GM23338 (cell line): Measurements from ENCODE around the gene ATG7. TPM values are rescaled to one million over a fixed set of nuclear protein-coding genes. Genes with fewer than 3 reads are reported as not detected.

ENCODE experiments used
- ATAC-seq: fragments of 200-7000 bp; cut with Tn5 transposase; 3 replicates; pipeline ENCODE4 v1.9.1; 2020
- DNase-seq: peaks from one replicate; pipeline ENCODE4 v3.0.0-alpha.2; 2015; ENCODE audit warnings: low spot score
- H2AFZ ChIP-seq: fragments of 200-600 bp; sonication (generic); 2 replicates; pipeline ENCODE4 v1.8.0; 2016; ENCODE audit warnings: antibody characterized with exemption, mild to moderate bottlenecking, moderate library complexity
- H3F3A ChIP-seq: fragments of 200-600 bp; sonication (generic); replicated peaks from 2 replicates; pipeline ENCODE4 v1.8.0; 2017; ENCODE audit warnings: antibody characterized with exemption, mixed run types, low read depth
- H3K27ac ChIP-seq: fragments of 200-600 bp; sonication (generic); 2 replicates; pipeline ENCODE4 v1.6.1; 2016; ENCODE audit warnings: low read depth
- H3K27me3 ChIP-seq: fragments of 200-600 bp; sonication (generic); 2 replicates; pipeline ENCODE4 v1.8.0; 2016; ENCODE audit warnings: mild to moderate bottlenecking, mixed run types, moderate library complexity; ENCODE audit not compliant: insufficient read depth
- H3K36me3 ChIP-seq: fragments of 200-600 bp; sonication (generic); 2 replicates; pipeline ENCODE4 v1.8.0; 2016; ENCODE audit warnings: mild to moderate bottlenecking; ENCODE audit not compliant: insufficient read depth
- H3K4me1 ChIP-seq: fragments of 200-600 bp; sonication (generic); 2 replicates; pipeline ENCODE4 v1.8.0; 2016; ENCODE audit warnings: mild to moderate bottlenecking, moderate library complexity; ENCODE audit not compliant: insufficient read depth
- H3K4me2 ChIP-seq: fragments of 200-600 bp; sonication (generic); 2 replicates; pipeline ENCODE4 v1.7.1; 2017; ENCODE audit warnings: mixed run types
- H3K4me3 ChIP-seq: fragments of 200-600 bp; sonication (generic); 2 replicates; pipeline ENCODE4 v1.6.1; 2016; ENCODE audit warnings: mixed run types
- H3K79me2 ChIP-seq: fragments of 200-600 bp; sonication (generic); replicated peaks from 2 replicates; pipeline ENCODE4 v1.8.0; 2017; ENCODE audit warnings: mild to moderate bottlenecking; ENCODE audit not compliant: insufficient read depth
- H3K9me2 ChIP-seq: fragments of 200-600 bp; sonication (generic); 2 replicates; pipeline ENCODE4 v1.8.0; 2017; ENCODE audit not compliant: insufficient read depth
- H4K20me1 ChIP-seq: fragments of 200-600 bp; sonication (generic); replicated peaks from 2 replicates; pipeline ENCODE4 v1.8.0; 2017; ENCODE audit warnings: mild to moderate bottlenecking; ENCODE audit not compliant: insufficient read depth
- H3K27ac Mint-ChIP-seq: 2 replicates; pipeline ENCODE4 v1.8.0; 2020; ENCODE audit warnings: inconsistent platforms, mild to moderate bottlenecking, moderate library complexity, mixed read lengths
- H3K27me3 Mint-ChIP-seq: 3 replicates; pipeline ENCODE4 v1.8.0; 2022; ENCODE audit warnings: low read depth, mild to moderate bottlenecking, moderate library complexity, mixed read lengths, inconsistent platforms; ENCODE audit not compliant: insufficient read depth, poor library complexity
- H3K36me3 Mint-ChIP-seq: 3 replicates; pipeline ENCODE4 v1.8.0; 2021; ENCODE audit warnings: low read depth, mild to moderate bottlenecking, inconsistent platforms, moderate library complexity, mixed read lengths
- H3K4me1 Mint-ChIP-seq: 3 replicates; pipeline ENCODE4 v1.8.0; 2020; ENCODE audit warnings: mild to moderate bottlenecking, inconsistent platforms, mixed read lengths
- H3K4me3 Mint-ChIP-seq: 3 replicates; pipeline ENCODE4 v1.8.0; 2021; ENCODE audit warnings: moderate library complexity, mild to moderate bottlenecking, inconsistent platforms, mixed read lengths
- H3K9me3 Mint-ChIP-seq: 3 replicates; pipeline ENCODE4 v1.8.0; 2020; ENCODE audit warnings: moderate library complexity, mild to moderate bottlenecking, inconsistent platforms, mixed read lengths
- EZH2phosphoT487 ChIP-seq: fragments of 200-600 bp; sonication (generic); IDR thresholded peaks from one replicate; pipeline ENCODE4 v1.8.1; 2018; ENCODE audit warnings: antibody characterized with exemption; ENCODE audit not compliant: unreplicated experiment
- JUNB ChIP-seq: IDR thresholded peaks from one replicate; pipeline ENCODE4 v1.6.1; 2016; ENCODE audit warnings: antibody characterized with exemption; ENCODE audit not compliant: unreplicated experiment
- NANOG ChIP-seq: IDR thresholded peaks from 2 replicates; pipeline ENCODE4 v1.6.1; 2016; ENCODE audit warnings: antibody characterized with exemption, borderline replicate concordance
- REST ChIP-seq: IDR thresholded peaks from one replicate; pipeline ENCODE4 v1.6.1; 2018; ENCODE audit warnings: antibody characterized with exemption; ENCODE audit not compliant: unreplicated experiment
- STAT1 ChIP-seq: IDR thresholded peaks from one replicate; pipeline ENCODE4 v1.6.1; 2016; ENCODE audit warnings: antibody characterized with exemption; ENCODE audit not compliant: unreplicated experiment
- ZNF114 ChIP-seq: fragments of 250-450 bp; sonication (Bioruptor Pico); IDR thresholded peaks from 2 replicates; pipeline ENCODE4 v1.5.0; 2020; ENCODE audit warnings: mild to moderate bottlenecking, moderate library complexity
- ZNF331 ChIP-seq: fragments of 250-450 bp; sonication (Bioruptor Pico); IDR thresholded peaks from 2 replicates; pipeline ENCODE4 v1.5.0; 2020; ENCODE audit warnings: low read depth, mild to moderate bottlenecking, moderate library complexity
- ZNF462 ChIP-seq: fragments of 250-450 bp; sonication (Bioruptor Pico); IDR thresholded peaks from 2 replicates; pipeline ENCODE4 v1.5.0; 2020; ENCODE audit warnings: mild to moderate bottlenecking, moderate library complexity
- polyA plus RNA-seq: library from polyadenylated mRNA; unstranded; fragments of >200 nt; fragmentation: Nextera tagmentation; extraction: Ambion mirVana; gene quantifications from 2 replicates; pipeline ENCODE4 v1.2.1, GENCODE V29; 2016
- total RNA-seq: library from RNA; depleted of rRNA; stranded (reverse); fragments of >200 nt; shearing (Covaris generic); gene quantifications from 2 replicates; pipeline ENCODE4 v1.2.3, GENCODE V29; 2014

Gene ATG7
- total and polyA plus RNA-seq, 2 experiments from 2014 or later, result 16.2 to 36.7 TPM

GRCh38 chr3:11591391-11592282 lies 319.4 kb downstream of the ATG7 start (continued):
- TF ChIP-seq EZH2phosphoT487 (no peak), ZNF331 (CRISPR knock-in tag) (no peak), ZNF462 (CRISPR knock-in tag) (no peak), JUNB (no peak), ZNF114 (CRISPR knock-in tag) (no peak)

- H3K9me2 ChIP-seq, result no peaks in the 10 kb centered on the region
- peaks cover 44% of the 10 kb centered on the region for H3K4me1 ChIP-seq
- H4K20me1 ChIP-seq, result peaks cover 22% of the 10 kb centered on the region; the same call in 1 of the 2 replicates
- Mint-ChIP-seq H3K36me3 (peaks cover 26% of the 10 kb centered on the region), H3K27me3 (peaks cover 9% of the 10 kb centered on the region), H3K9me3 (peaks cover 3% of the 10 kb centered on the region; the same call in 2 of the 3 replicates), H3K27ac (peak overlapping the region; percentile 27), H3K4me3 (peak overlapping the region; percentile 9; the same call in 1 of the 3 replicates), H3K4me1 (peaks cover 64% of the 10 kb centered on the region)
- H2AFZ ChIP-seq, result no peak overlapping the region
- H3K79me2 ChIP-seq, result peaks cover 89% of the 10 kb centered on the region
- H3K27me3 ChIP-seq, result no peaks in the 10 kb centered on the region
- H3K36me3 ChIP-seq, result no peaks in the 10 kb centered on the region
- ATAC-seq (no peak), DNase-seq (no peak)
- peak overlapping the region; percentile 86 for H3K27ac ChIP-seq
- H3K4me3 ChIP-seq, result no peak overlapping the region
- peak overlapping the region; percentile 65; the same call in 1 of the 2 replicates for H3K4me2 ChIP-seq
- H3F3A ChIP-seq, result no peaks in the 10 kb centered on the region
- TF ChIP-seq ZNF114 (CRISPR knock-in tag) (no peak), NANOG (no peak), EZH2phosphoT487 (no peak), REST (no peak), STAT1 (no peak)
Measured at GRCh38 chr3:11592445-11593298, 320.5 kb downstream of the ATG7 start.
